NK-92 (cell line): ENCODE results near the gene PLA2G4F.

Experiments used
- DNase-seq: peaks from one replicate; lab custom pipeline; 2025; ENCODE audit not compliant: unreplicated experiment; lab: John Stamatoyannopoulos, UW

PLA2G4F gene

GRCh38 chr15:42166225-42166940, 9.9 kb upstream of the PLA2G4F start:
- DNase-seq = no peak

- no peak for DNase-seq
Measured at GRCh38 chr15:42165106-42165505, 8.7 kb upstream of the PLA2G4F start.

- DNase-seq = no peak
Measured at GRCh38 chr15:42163947-42164550, 7.6 kb upstream of the PLA2G4F start.

GRCh38 chr15:42163291-42163690, 6.9 kb upstream of the PLA2G4F start:
- DNase-seq = no peak

GRCh38 chr15:42160136-42160535, 3.7 kb upstream of the PLA2G4F start:
- DNase-seq = no peak

GRCh38 chr15:42159381-42160015, 3.1 kb upstream of the PLA2G4F start:
- no peak for DNase-seq

GRCh38 chr15:42158941-42159340, 2.5 kb upstream of the PLA2G4F start:
- no peak for DNase-seq

GRCh38 chr15:42157981-42158765, 1.7 kb upstream of the PLA2G4F start:
- no peak for DNase-seq

- DNase-seq = no peak
Measured at GRCh38 chr15:42157381-42157780, 945 bp upstream of the PLA2G4F start.

GRCh38 chr15:42155546-42156242, 742 bp downstream of the PLA2G4F start:
- DNase-seq = no peak

GRCh38 chr15:42154956-42155355, 1.5 kb downstream of the PLA2G4F start:
- DNase-seq = no peak

GRCh38 chr15:42154212-42154941, 2.1 kb downstream of the PLA2G4F start:
- DNase-seq = no peak

GRCh38 chr15:42153874-42154211, 2.6 kb downstream of the PLA2G4F start:
- DNase-seq = no peak

- DNase-seq = no peak
Measured at GRCh38 chr15:42152921-42153698, 3.3 kb downstream of the PLA2G4F start.

GRCh38 chr15:42152196-42152920, 4.1 kb downstream of the PLA2G4F start:
- no peak for DNase-seq

GRCh38 chr15:42151736-42152135, 4.7 kb downstream of the PLA2G4F start:
- no peak for DNase-seq

GRCh38 chr15:42151141-42151561, 5.3 kb downstream of the PLA2G4F start:
- no peak for DNase-seq

- no peak for DNase-seq
Measured at GRCh38 chr15:42150219-42150970, 6.0 kb downstream of the PLA2G4F start.
